ENCODE results near the gene TAS1R2.
A peak's percentile ranks its signal among the peaks of the same experiment; 100 is the strongest.

Gene TAS1R2

GRCh38 chr1:18878538-18879214 is 19.2 kb upstream of the TAS1R2 start:
- TF ChIP-seq, protein P1, sequence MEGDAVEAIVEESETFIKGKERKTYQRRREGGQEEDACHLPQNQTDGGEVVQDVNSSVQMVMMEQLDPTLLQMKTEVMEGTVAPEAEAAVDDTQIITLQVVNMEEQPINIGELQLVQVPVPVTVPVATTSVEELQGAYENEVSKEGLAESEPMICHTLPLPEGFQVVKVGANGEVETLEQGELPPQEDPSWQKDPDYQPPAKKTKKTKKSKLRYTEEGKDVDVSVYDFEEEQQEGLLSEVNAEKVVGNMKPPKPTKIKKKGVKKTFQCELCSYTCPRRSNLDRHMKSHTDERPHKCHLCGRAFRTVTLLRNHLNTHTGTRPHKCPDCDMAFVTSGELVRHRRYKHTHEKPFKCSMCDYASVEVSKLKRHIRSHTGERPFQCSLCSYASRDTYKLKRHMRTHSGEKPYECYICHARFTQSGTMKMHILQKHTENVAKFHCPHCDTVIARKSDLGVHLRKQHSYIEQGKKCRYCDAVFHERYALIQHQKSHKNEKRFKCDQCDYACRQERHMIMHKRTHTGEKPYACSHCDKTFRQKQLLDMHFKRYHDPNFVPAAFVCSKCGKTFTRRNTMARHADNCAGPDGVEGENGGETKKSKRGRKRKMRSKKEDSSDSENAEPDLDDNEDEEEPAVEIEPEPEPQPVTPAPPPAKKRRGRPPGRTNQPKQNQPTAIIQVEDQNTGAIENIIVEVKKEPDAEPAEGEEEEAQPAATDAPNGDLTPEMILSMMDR (IDR thresholded peaks at IDR 0.05; ENCODE audit: insufficient read depth, missing control alignments): no peak
- DNase-seq (ENCODE audit: insufficient read length, low spot score) (no peak), FAIRE-seq (no peak)

DNA sequence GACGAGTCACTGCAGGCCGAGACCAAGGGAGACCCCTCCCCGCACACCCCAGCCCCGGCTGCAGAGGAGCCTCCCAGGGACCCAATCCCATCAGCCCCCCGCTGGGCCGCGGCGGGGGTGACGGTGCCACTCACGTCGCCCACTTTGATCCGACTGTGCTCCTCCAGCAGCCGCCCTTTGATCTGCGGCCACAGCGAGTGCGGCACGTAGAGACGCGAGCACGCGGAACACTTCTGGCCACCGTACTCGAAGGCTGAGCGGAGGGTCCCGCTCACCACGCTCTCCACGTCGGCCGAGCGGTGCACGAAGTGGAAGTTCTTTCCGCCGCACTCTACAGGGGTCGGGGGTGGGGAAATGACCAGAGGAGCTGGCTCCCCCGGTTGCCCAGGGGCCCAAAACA is 17.8 kb upstream of the TAS1R2 start:
- no peak for DNase-seq (ENCODE audit: insufficient read length, low spot score)
- TF ChIP-seq, protein P1 (IDR thresholded peaks at IDR 0.05; ENCODE audit: insufficient read depth, missing control alignments): no peak
- no peak for FAIRE-seq

DNA sequence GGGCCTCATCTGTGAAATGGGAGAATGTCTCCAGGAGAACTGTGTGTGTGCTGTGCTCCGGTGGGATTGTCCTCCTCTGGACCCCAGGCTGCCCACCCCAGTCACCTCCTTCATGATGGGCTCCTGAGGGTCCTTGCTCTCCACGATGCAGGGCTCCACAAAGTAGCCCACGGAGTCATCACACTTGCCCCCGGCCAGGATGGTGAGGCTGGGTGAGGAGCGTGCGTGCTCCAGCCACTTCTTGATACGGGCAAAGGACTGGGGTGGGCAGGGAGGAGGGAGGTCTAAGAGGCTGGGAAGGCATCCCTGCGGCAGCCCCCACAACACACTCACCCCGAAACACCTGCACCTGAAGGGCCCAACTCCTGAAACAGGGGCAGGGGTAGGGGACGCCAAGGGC is 16.8 kb upstream of the TAS1R2 start:
- DNase-seq (ENCODE audit: insufficient read length, low spot score) (no peak), FAIRE-seq (no peak)
- TF ChIP-seq, protein P1 (IDR thresholded peaks at IDR 0.05; ENCODE audit: insufficient read depth, missing control alignments): no peak

DNA sequence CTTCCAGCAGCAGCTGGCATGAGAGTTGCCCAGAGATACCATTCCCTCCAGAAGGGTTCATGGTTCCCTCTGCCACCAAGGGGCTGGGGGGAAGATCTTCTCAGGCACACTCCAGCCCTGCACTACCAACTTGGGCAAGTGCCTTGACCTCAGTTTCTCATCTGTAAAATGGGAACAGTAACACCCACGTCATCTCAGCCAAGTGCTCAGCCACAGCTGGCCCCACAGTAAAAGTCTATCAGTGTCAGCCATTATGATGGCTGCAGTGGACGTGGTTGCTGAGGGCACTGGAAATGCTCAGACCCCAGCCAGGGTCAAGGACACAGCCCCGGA is 16.3 kb upstream of the TAS1R2 start:
- DNase-seq (ENCODE audit: insufficient read length, low spot score) (no peak), FAIRE-seq (no peak)
- TF ChIP-seq, protein P1 (IDR thresholded peaks at IDR 0.05; ENCODE audit: insufficient read depth, missing control alignments): no peak

DNA sequence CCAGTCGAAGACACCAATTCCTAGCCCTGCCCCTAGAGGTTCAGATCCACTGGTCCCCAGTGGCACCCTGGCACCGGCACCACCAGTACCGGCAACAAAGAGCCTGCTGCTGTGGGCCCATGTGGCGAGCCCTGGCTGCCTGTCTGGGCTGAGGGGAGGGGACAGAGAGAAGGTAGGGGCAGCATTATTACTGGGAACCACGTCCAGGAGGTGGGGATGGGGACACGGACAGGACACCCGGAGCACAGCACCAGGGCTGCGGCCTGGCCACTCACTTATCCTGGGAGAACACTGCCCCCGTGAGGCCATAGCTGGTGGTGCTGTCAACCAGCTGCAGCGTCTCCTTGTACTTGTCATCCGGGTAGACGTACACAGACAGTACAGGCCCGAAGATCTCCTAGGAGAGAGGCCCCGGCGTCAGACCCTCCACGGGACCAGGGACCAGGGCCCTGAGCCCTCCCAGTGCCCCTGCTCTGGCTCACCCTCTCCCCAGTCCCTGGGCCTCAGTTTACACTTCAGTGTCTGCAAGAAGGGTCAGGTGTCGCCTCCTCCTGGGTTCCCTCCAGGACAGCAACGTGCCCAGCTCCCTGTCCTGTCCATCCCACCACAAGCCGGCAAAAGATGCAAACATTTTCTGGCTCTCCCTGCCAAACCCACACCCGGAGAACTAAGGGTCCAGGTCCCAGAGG is 15.8 kb upstream of the TAS1R2 start:
- FAIRE-seq (no peak), DNase-seq (ENCODE audit: insufficient read length, low spot score) (peak; percentile 84)
- TF ChIP-seq, protein P1 (IDR thresholded peaks at IDR 0.05; ENCODE audit: insufficient read depth, missing control alignments): peak; percentile 90

DNA sequence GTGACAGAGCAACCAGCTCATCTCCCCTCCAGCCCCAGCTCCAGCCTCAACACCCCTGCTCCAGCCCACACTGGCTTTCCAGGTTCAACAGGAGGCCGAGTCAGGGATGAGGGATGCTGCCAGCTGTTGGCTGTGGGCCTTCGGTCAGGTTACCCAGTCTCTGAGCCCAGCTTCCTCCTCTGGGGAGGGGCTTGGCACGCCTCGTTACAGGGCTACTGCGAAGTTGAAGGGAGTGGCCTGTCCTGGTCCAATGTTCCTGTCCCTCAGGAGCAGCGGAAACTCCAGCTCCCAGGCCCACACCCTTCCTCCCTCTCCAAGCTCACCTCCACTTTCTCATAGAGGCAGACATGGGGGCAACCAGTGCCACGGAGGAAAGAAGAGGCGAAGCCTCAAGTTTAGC is 15.1 kb upstream of the TAS1R2 start:
- TF ChIP-seq, protein P1 (IDR thresholded peaks at IDR 0.05; ENCODE audit: insufficient read depth, missing control alignments): no peak
- DNase-seq (ENCODE audit: insufficient read length, low spot score) (no peak), FAIRE-seq (no peak)

DNA sequence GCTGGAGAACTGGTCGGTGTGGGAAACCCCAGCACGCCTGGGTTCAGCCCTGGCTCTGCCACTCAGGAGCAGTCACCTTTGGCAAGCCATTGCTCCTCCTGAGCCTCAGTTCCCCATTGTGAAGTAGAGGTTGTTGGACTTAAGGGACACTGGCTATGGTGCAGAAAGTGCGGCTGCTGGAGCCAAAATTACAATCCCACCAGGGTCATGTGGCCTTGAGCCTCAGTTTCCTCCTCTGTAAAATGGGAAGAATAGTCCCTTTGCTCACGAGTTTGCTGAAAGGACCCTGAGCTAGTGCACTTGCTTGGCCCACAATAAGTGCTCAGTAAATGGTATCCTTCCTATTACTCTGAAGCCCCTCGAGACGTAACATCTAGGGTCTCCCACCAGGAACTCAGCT is 14.6 kb upstream of the TAS1R2 start:
- no peak for DNase-seq (ENCODE audit: insufficient read length, low spot score)
- TF ChIP-seq, protein P1 (IDR thresholded peaks at IDR 0.05; ENCODE audit: insufficient read depth, missing control alignments): no peak
- FAIRE-seq: no peak
